Keratinocyte (primary cell): ENCODE data around the gene DUSP10. TPM values are rescaled to one million over a fixed set of nuclear protein-coding genes. Genes with fewer than 3 reads are reported as not detected.

Experiments used
- DNase-seq: peaks from one replicate; pipeline ENCODE4 v3.0.0-alpha.2; 2011; ENCODE audit warnings: low read depth, missing footprints, low spot score
- FAIRE-seq: peaks from 2 replicates; lab custom pipeline; 2011; peaks lifted over from hg19 to GRCh38; lab: Jason Lieb, UNC
- H2AFZ ChIP-seq: 2 replicates; pipeline ENCODE4 v1.6.0; 2012; ENCODE audit warnings: low read length, control low read depth, inconsistent platforms; ENCODE audit not compliant: control insufficient read depth
- H3K27ac ChIP-seq: 2 replicates; pipeline ENCODE4 v1.5.1; 2011; ENCODE audit warnings: low read length; ENCODE audit not compliant: control insufficient read depth, insufficient read depth
- H3K27me3 ChIP-seq: 3 replicates; pipeline ENCODE4 v1.6.0; 2011; ENCODE audit warnings: low read length; ENCODE audit not compliant: control insufficient read depth, insufficient read depth; ENCODE audit errors: extremely low read depth
- H3K36me3 ChIP-seq, 2 experiments: 2 replicates in 1 of 2; 3 replicates in 1 of 2; pipeline ENCODE4 v1.5.1; 2011; ENCODE audit warnings: low read length in 2 of 2, mild to moderate bottlenecking in 1 of 2; ENCODE audit not compliant: control insufficient read depth in 2 of 2, insufficient read depth in 2 of 2; ENCODE audit errors: extremely low read depth in 1 of 2
- H3K4me1 ChIP-seq: 3 replicates; pipeline ENCODE4 v1.5.1; 2011; ENCODE audit warnings: low read length; ENCODE audit not compliant: control insufficient read depth, insufficient read depth; ENCODE audit errors: extremely low read depth
- H3K4me2 ChIP-seq: 3 replicates; pipeline ENCODE4 v1.6.0; 2011; ENCODE audit warnings: low read depth, low read length; ENCODE audit not compliant: control insufficient read depth, insufficient read depth; ENCODE audit errors: extremely low read depth
- H3K4me3 ChIP-seq, 3 experiments: fragments of 200-600 bp in 1 of 3; sonication (generic) in 1 of 3; 2 replicates in 2 of 3; 3 replicates in 1 of 3; pipeline ENCODE4 v1.5.1; 2011 to 2016; ENCODE audit warnings: low read length in 3 of 3, mild to moderate bottlenecking in 3 of 3, control low read depth in 2 of 3, inconsistent platforms in 1 of 3, low read depth in 1 of 3, mixed read lengths in 1 of 3, mixed run types in 1 of 3, moderate library complexity in 1 of 3; ENCODE audit not compliant: control insufficient read depth in 2 of 3, insufficient read depth in 2 of 3; ENCODE audit errors: extremely low read depth in 1 of 3
- H3K79me2 ChIP-seq: 2 replicates; pipeline ENCODE4 v1.6.0; 2012; ENCODE audit warnings: low read length; ENCODE audit not compliant: control insufficient read depth, insufficient read depth
- H3K9ac ChIP-seq: 3 replicates; pipeline ENCODE4 v1.6.0; 2011; ENCODE audit warnings: low read length; ENCODE audit not compliant: control insufficient read depth, insufficient read depth; ENCODE audit errors: extremely low read depth
- H3K9me1 ChIP-seq: 3 replicates; pipeline ENCODE4 v1.6.0; 2011; ENCODE audit warnings: low read length; ENCODE audit not compliant: control insufficient read depth, insufficient read depth; ENCODE audit errors: extremely low read depth
- H3K9me3 ChIP-seq: 2 replicates; pipeline ENCODE4 v1.5.1; 2012; ENCODE audit warnings: low read depth, low read length; ENCODE audit not compliant: control insufficient read depth
- H4K20me1 ChIP-seq: 3 replicates; pipeline ENCODE4 v1.6.0; 2011; ENCODE audit warnings: low read length; ENCODE audit not compliant: control insufficient read depth, insufficient read depth; ENCODE audit errors: extremely low read depth
- EZH2 ChIP-seq: IDR thresholded peaks from one replicate; pipeline ENCODE4 v1.6.1; 2012; ENCODE audit warnings: inconsistent platforms, mild to moderate bottlenecking, low read length, moderate library complexity
- dilution Hi-C: fragments of 300-500 bp; cut with MboI; formaldehyde crosslinking; loops from one replicate; pipeline ENCODE4 v1.7.0; 2020; ENCODE audit warnings: low sequenced_read_pairs; ENCODE audit not compliant: extremely low pct_ligation_motif_present
- polyA plus RNA-seq, 5 experiments: library from polyadenylated mRNA; depleted of rRNA in 3 of 5; stranded (reverse) in 3 of 5; stranded (forward) in 1 of 5; unstranded in 1 of 5; fragments of >200 nt; gene quantifications; 1 replicate in 1 of 5; 2 replicates in 3 of 5; 3 replicates in 1 of 5; pipeline versions ENCODE4 v1.2.1 to v1.2.3, GENCODE V29; 2011 to 2012; ENCODE audit warnings: missing spikeins in 2 of 5, low read depth in 1 of 5, low replicate concordance in 1 of 5
- TF ChIP-seq, protein P1 (sequence below), 3 experiments: IDR thresholded peaks in 1 of 3; conservative IDR thresholded peaks in 1 of 3; optimal IDR thresholded peaks in 1 of 3; 2 replicates in 2 of 3; 3 replicates in 1 of 3; pipeline versions ENCODE3 to v1.5.1; 2011; ENCODE audit warnings: low read length in 3 of 3, mild to moderate bottlenecking in 3 of 3, moderate library complexity in 2 of 3, control low read depth in 1 of 3, inconsistent platforms in 1 of 3; ENCODE audit not compliant: insufficient read depth in 2 of 3; ENCODE audit errors: extremely low read depth in 1 of 3

Gene DUSP10
- polyA plus RNA-seq, 1 donor (not counting 4 experiments of a cell fraction or from before 2014, with no cell fraction given) = 15.1 TPM

- Histone ChIP-seq H2AFZ (no peak overlapping the region), H3K4me2 (no peak overlapping the region), H3K9me1 (no peaks in the 10 kb centered on the region), H3K9me3 (peaks cover 7% of the 10 kb centered on the region), H3K4me3 (no peak overlapping the region), H3K79me2 (peaks cover 10% of the 10 kb centered on the region), H3K27me3 (no peaks in the 10 kb centered on the region), H3K36me3 (peaks cover 0 to 1% of the 10 kb centered on the region in 2 experiments), H3K4me1 (peaks cover 25% of the 10 kb centered on the region), H3K9ac (no peak overlapping the region), H3K27ac (no peak overlapping the region), H4K20me1 (no peaks in the 10 kb centered on the region)
- FAIRE-seq = no peak
- no peak for DNase-seq
- dilution Hi-C loops = no loop called here
- TF ChIP-seq, protein P1, sequence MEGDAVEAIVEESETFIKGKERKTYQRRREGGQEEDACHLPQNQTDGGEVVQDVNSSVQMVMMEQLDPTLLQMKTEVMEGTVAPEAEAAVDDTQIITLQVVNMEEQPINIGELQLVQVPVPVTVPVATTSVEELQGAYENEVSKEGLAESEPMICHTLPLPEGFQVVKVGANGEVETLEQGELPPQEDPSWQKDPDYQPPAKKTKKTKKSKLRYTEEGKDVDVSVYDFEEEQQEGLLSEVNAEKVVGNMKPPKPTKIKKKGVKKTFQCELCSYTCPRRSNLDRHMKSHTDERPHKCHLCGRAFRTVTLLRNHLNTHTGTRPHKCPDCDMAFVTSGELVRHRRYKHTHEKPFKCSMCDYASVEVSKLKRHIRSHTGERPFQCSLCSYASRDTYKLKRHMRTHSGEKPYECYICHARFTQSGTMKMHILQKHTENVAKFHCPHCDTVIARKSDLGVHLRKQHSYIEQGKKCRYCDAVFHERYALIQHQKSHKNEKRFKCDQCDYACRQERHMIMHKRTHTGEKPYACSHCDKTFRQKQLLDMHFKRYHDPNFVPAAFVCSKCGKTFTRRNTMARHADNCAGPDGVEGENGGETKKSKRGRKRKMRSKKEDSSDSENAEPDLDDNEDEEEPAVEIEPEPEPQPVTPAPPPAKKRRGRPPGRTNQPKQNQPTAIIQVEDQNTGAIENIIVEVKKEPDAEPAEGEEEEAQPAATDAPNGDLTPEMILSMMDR (optimal IDR thresholded peaks at IDR 0.05 in 1 of 3, IDR thresholded peaks at IDR 0.05 in 1 of 3, conservative IDR thresholded peaks at IDR 0.05 in 1 of 3; ENCODE audit: extremely low read depth in 1 of 3, insufficient read depth in 2 of 3, low read length in 3 of 3) = no peak
- no peak for TF ChIP-seq EZH2
These were observed 14.5 kb downstream of the DUSP10 start for GRCh38 chr1:221727146-221728036.

DNA sequence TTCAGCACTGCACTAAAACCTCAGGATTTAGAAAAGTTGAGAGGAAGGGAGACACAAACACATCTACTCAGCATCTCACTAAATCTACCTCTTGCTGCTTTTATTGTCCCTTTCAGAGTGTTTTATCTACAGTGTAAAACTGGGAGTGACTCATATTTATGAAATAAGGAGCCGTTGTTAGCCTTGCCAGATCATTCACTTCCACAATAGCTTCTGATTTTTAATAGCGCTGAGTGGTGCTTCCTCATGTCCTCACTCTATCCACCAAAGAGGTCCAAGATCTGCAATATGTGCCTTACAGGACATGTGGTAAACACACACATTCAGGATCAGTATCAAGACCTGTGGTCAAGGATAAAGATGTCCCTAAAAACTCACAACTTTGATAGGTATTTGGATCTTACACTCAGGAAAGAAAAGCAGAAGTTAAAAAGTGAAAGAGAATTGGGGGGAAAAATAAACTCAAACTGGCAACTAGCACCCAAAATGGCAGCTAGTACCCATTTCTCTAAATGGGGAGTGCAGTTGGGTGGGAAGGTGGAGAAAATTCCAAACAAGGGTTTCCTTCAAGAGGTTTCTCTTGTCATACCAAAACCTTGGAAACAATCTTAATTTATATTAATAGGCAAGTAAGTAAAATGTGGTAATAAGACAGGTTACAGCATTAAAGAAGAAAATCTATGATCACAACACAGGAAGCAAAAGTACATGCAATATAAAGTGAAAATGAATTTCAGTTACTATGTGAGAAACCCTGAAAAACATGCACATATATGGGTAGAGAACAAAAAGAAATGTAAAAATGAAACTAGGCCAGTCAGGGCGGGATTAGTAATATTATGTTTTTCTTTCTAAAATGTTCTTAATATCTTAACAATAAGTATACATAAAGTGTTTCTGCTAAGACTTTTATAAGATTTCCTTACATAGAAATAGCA is 15.9 kb downstream of the DUSP10 start:
- H3K36me3 ChIP-seq = peaks cover 3 to 5% of the 10 kb centered on the region in 2 experiments
- peaks cover 25% of the 10 kb centered on the region for H3K4me1 ChIP-seq
- peak; percentile 5 for FAIRE-seq
- peak overlapping the region; percentile 30 for H3K27ac ChIP-seq
- peak overlapping the region; percentile 45 for H2AFZ ChIP-seq
- no peaks in the 10 kb centered on the region for H3K27me3 ChIP-seq
- H3K9ac ChIP-seq = no peak overlapping the region
- H3K79me2 ChIP-seq = peaks cover 7% of the 10 kb centered on the region
- dilution Hi-C loops = no loop called here
- H3K4me2 ChIP-seq = peak overlapping the region; percentile 25
- TF ChIP-seq EZH2 = no peak
- TF ChIP-seq, protein P1 (optimal IDR thresholded peaks at IDR 0.05 in 1 of 3, IDR thresholded peaks at IDR 0.05 in 1 of 3, conservative IDR thresholded peaks at IDR 0.05 in 1 of 3; ENCODE audit: extremely low read depth in 1 of 3, insufficient read depth in 2 of 3, low read length in 3 of 3) = no peak
- no peaks in the 10 kb centered on the region for H3K9me1 ChIP-seq
- peaks cover 7% of the 10 kb centered on the region for H3K9me3 ChIP-seq
- no peak overlapping the region for H3K4me3 ChIP-seq
- no peak for DNase-seq
- H4K20me1 ChIP-seq = no peaks in the 10 kb centered on the region
